GM23338 (cell line): ENCODE results near the gene STX16. TPM values are rescaled to one million over a fixed set of nuclear protein-coding genes. Genes with fewer than 3 reads are reported as not detected.

Experiments
- ATAC-seq: fragments of 200-7000 bp; cut with Tn5 transposase; 3 replicates; pipeline ENCODE4 v1.9.1; 2020
- DNase-seq: peaks from one replicate; pipeline ENCODE4 v3.0.0-alpha.2; 2015; ENCODE audit warnings: low spot score
- H2AFZ ChIP-seq: fragments of 200-600 bp; sonication (generic); 2 replicates; pipeline ENCODE4 v1.8.0; 2016; ENCODE audit warnings: antibody characterized with exemption, mild to moderate bottlenecking, moderate library complexity
- H3F3A ChIP-seq: fragments of 200-600 bp; sonication (generic); replicated peaks from 2 replicates; pipeline ENCODE4 v1.8.0; 2017; ENCODE audit warnings: antibody characterized with exemption, mixed run types, low read depth
- H3K27ac ChIP-seq: fragments of 200-600 bp; sonication (generic); 2 replicates; pipeline ENCODE4 v1.6.1; 2016; ENCODE audit warnings: low read depth
- H3K27me3 ChIP-seq: fragments of 200-600 bp; sonication (generic); 2 replicates; pipeline ENCODE4 v1.8.0; 2016; ENCODE audit warnings: mild to moderate bottlenecking, mixed run types, moderate library complexity; ENCODE audit not compliant: insufficient read depth
- H3K36me3 ChIP-seq: fragments of 200-600 bp; sonication (generic); 2 replicates; pipeline ENCODE4 v1.8.0; 2016; ENCODE audit warnings: mild to moderate bottlenecking; ENCODE audit not compliant: insufficient read depth
- H3K4me1 ChIP-seq: fragments of 200-600 bp; sonication (generic); 2 replicates; pipeline ENCODE4 v1.8.0; 2016; ENCODE audit warnings: mild to moderate bottlenecking, moderate library complexity; ENCODE audit not compliant: insufficient read depth
- H3K4me2 ChIP-seq: fragments of 200-600 bp; sonication (generic); 2 replicates; pipeline ENCODE4 v1.7.1; 2017; ENCODE audit warnings: mixed run types
- H3K4me3 ChIP-seq: fragments of 200-600 bp; sonication (generic); 2 replicates; pipeline ENCODE4 v1.6.1; 2016; ENCODE audit warnings: mixed run types
- H3K79me2 ChIP-seq: fragments of 200-600 bp; sonication (generic); replicated peaks from 2 replicates; pipeline ENCODE4 v1.8.0; 2017; ENCODE audit warnings: mild to moderate bottlenecking; ENCODE audit not compliant: insufficient read depth
- H3K9me2 ChIP-seq: fragments of 200-600 bp; sonication (generic); 2 replicates; pipeline ENCODE4 v1.8.0; 2017; ENCODE audit not compliant: insufficient read depth
- H4K20me1 ChIP-seq: fragments of 200-600 bp; sonication (generic); replicated peaks from 2 replicates; pipeline ENCODE4 v1.8.0; 2017; ENCODE audit warnings: mild to moderate bottlenecking; ENCODE audit not compliant: insufficient read depth
- H3K27ac Mint-ChIP-seq: 2 replicates; pipeline ENCODE4 v1.8.0; 2020; ENCODE audit warnings: inconsistent platforms, mild to moderate bottlenecking, moderate library complexity, mixed read lengths
- H3K27me3 Mint-ChIP-seq: 3 replicates; pipeline ENCODE4 v1.8.0; 2022; ENCODE audit warnings: low read depth, mild to moderate bottlenecking, moderate library complexity, mixed read lengths, inconsistent platforms; ENCODE audit not compliant: insufficient read depth, poor library complexity
- H3K36me3 Mint-ChIP-seq: 3 replicates; pipeline ENCODE4 v1.8.0; 2021; ENCODE audit warnings: low read depth, mild to moderate bottlenecking, inconsistent platforms, moderate library complexity, mixed read lengths
- H3K4me1 Mint-ChIP-seq: 3 replicates; pipeline ENCODE4 v1.8.0; 2020; ENCODE audit warnings: mild to moderate bottlenecking, inconsistent platforms, mixed read lengths
- H3K4me3 Mint-ChIP-seq: 3 replicates; pipeline ENCODE4 v1.8.0; 2021; ENCODE audit warnings: moderate library complexity, mild to moderate bottlenecking, inconsistent platforms, mixed read lengths
- H3K9me3 Mint-ChIP-seq: 3 replicates; pipeline ENCODE4 v1.8.0; 2020; ENCODE audit warnings: moderate library complexity, mild to moderate bottlenecking, inconsistent platforms, mixed read lengths
- CREB1 ChIP-seq: fragments of 250-450 bp; sonication (Bioruptor Pico); IDR thresholded peaks from 2 replicates; pipeline ENCODE4 v1.5.0; 2020; ENCODE audit warnings: low read depth, mild to moderate bottlenecking, moderate library complexity
- ETS1 ChIP-seq: IDR thresholded peaks from 2 replicates; pipeline ENCODE4 v1.6.1; 2016; ENCODE audit warnings: antibody characterized with exemption
- EZH2 ChIP-seq: fragments of 200-600 bp; sonication (generic); IDR thresholded peaks from one replicate; pipeline ENCODE4 v1.8.0; 2017; ENCODE audit warnings: antibody characterized with exemption, mild to moderate bottlenecking, low read depth; ENCODE audit not compliant: unreplicated experiment
- JUNB ChIP-seq: IDR thresholded peaks from one replicate; pipeline ENCODE4 v1.6.1; 2016; ENCODE audit warnings: antibody characterized with exemption; ENCODE audit not compliant: unreplicated experiment
- STAT1 ChIP-seq: IDR thresholded peaks from one replicate; pipeline ENCODE4 v1.6.1; 2016; ENCODE audit warnings: antibody characterized with exemption; ENCODE audit not compliant: unreplicated experiment
- ZNF114 ChIP-seq: fragments of 250-450 bp; sonication (Bioruptor Pico); IDR thresholded peaks from 2 replicates; pipeline ENCODE4 v1.5.0; 2020; ENCODE audit warnings: mild to moderate bottlenecking, moderate library complexity
- ZNF462 ChIP-seq: fragments of 250-450 bp; sonication (Bioruptor Pico); IDR thresholded peaks from 2 replicates; pipeline ENCODE4 v1.5.0; 2020; ENCODE audit warnings: mild to moderate bottlenecking, moderate library complexity
- polyA plus RNA-seq: library from polyadenylated mRNA; unstranded; fragments of >200 nt; fragmentation: Nextera tagmentation; extraction: Ambion mirVana; gene quantifications from 2 replicates; pipeline ENCODE4 v1.2.1, GENCODE V29; 2016
- total RNA-seq: library from RNA; depleted of rRNA; stranded (reverse); fragments of >200 nt; shearing (Covaris generic); gene quantifications from 2 replicates; pipeline ENCODE4 v1.2.3, GENCODE V29; 2014
- TF ChIP-seq, protein P1 (sequence below), 2 experiments: fragments of 200-600 bp in 1 of 2; sonication (generic) in 1 of 2; conservative IDR thresholded peaks; 2 replicates each; pipeline versions ENCODE4 v1.5.1 to v1.6.1; 2016 to 2017; ENCODE audit warnings: antibody characterized with exemption in 2 of 2, low read depth in 2 of 2, mild to moderate bottlenecking in 2 of 2, moderate library complexity in 1 of 2

The STX16 gene
- total and polyA plus RNA-seq, 2 experiments from 2014 or later: 31.2 to 70.5 TPM

DNA sequence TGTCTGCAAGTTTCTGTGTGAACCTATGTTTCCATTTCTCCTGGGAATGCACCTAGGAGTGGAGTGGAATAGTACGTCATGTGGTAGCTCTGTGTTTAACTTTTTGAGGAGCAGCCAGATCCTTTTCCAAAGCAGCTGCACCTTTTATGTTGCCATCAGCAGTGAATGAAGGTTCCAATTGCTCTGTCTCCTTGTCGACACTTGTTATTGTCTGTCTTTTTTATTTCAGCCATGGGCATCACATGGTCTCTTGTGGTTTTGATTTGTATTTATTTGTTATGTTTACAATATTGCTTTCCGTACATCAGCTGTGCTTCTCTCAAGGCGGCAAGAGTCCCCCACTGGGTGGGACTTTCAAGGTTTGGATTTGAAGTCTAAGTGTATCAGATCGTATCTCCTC lies 33.9 kb upstream of the STX16 start:
- H3F3A ChIP-seq: 0 out of 2 replicates have a peak, but pooled peaks cover 4% of the 10 kb centered on the region
- DNase-seq: no peak
- Mint-ChIP-seq H3K27me3 (peaks cover 26% of the 10 kb centered on the region), H3K9me3 (peaks cover 41% of the 10 kb centered on the region), H3K27ac (no peak overlapping the region), H3K4me1 (peaks cover 16% of the 10 kb centered on the region), H3K4me3 (no peak overlapping the region), H3K36me3 (peaks cover 35% of the 10 kb centered on the region)
- H3K27me3 ChIP-seq: peaks cover 11% of the 10 kb centered on the region
- no peak overlapping the region for H3K4me3 ChIP-seq
- ATAC-seq: no peak
- no peak overlapping the region for H3K27ac ChIP-seq
- no peaks in the 10 kb centered on the region for H4K20me1 ChIP-seq
- no peak overlapping the region for H3K4me2 ChIP-seq
- H2AFZ ChIP-seq: no peak overlapping the region
- no peaks in the 10 kb centered on the region; the same call in 1 of the 2 replicates for H3K9me2 ChIP-seq
- TF ChIP-seq, protein P1, sequence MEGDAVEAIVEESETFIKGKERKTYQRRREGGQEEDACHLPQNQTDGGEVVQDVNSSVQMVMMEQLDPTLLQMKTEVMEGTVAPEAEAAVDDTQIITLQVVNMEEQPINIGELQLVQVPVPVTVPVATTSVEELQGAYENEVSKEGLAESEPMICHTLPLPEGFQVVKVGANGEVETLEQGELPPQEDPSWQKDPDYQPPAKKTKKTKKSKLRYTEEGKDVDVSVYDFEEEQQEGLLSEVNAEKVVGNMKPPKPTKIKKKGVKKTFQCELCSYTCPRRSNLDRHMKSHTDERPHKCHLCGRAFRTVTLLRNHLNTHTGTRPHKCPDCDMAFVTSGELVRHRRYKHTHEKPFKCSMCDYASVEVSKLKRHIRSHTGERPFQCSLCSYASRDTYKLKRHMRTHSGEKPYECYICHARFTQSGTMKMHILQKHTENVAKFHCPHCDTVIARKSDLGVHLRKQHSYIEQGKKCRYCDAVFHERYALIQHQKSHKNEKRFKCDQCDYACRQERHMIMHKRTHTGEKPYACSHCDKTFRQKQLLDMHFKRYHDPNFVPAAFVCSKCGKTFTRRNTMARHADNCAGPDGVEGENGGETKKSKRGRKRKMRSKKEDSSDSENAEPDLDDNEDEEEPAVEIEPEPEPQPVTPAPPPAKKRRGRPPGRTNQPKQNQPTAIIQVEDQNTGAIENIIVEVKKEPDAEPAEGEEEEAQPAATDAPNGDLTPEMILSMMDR (conservative IDR thresholded peaks at IDR 0.05; ENCODE audit: low read depth in 2 of 2): no peak
- TF ChIP-seq EZH2: no peak
- TF ChIP-seq STAT1: no peak
- TF ChIP-seq CREB1 (CRISPR knock-in tag): no peak
- TF ChIP-seq ZNF114 (CRISPR knock-in tag): no peak
- TF ChIP-seq ZNF462 (CRISPR knock-in tag): no peak
- TF ChIP-seq JUNB: no peak
- TF ChIP-seq ETS1: no peak
- H3K4me1 ChIP-seq: peaks cover 12% of the 10 kb centered on the region
- H3K36me3 ChIP-seq: no peaks in the 10 kb centered on the region
- H3K79me2 ChIP-seq: no peaks in the 10 kb centered on the region
